SIG-M5 treated with dmso at 0.1 percent for 504 hours (cell line): ENCODE measurements around the gene KIF1B.
A peak's percentile ranks its signal among the peaks of the same experiment; 100 is the strongest.

Experiments
- DNase-seq: peaks from one replicate; lab custom pipeline; 2025; ENCODE audit not compliant: unreplicated experiment; lab: John Stamatoyannopoulos, UW

The KIF1B gene

GRCh38 chr1:10209905-10210810, at the start of gene KIF1B:
TSS of gene KIF1B (plus strand) at chr1:10210570. CDS start at chr1:10232329, 21,759 bp downstream.
- DNase-seq = peak; percentile 93

GRCh38 chr1:10160907-10161490, 49.4 kb upstream of the KIF1B start:
- no peak for DNase-seq

GRCh38 chr1:10161541-10162290, 48.7 kb upstream of the KIF1B start:
- no peak for DNase-seq

- no peak for DNase-seq
These were observed 41.4 kb upstream of the KIF1B start for GRCh38 chr1:10168912-10169514.

- DNase-seq = no peak
These were observed 40.2 kb upstream of the KIF1B start for GRCh38 chr1:10170239-10170574.

GRCh38 chr1:10171105-10171767, 39.1 kb upstream of the KIF1B start:
- DNase-seq = no peak

- no peak for DNase-seq
These were observed 38.2 kb upstream of the KIF1B start for GRCh38 chr1:10171995-10172669.

GRCh38 chr1:10173582-10173981, 36.8 kb upstream of the KIF1B start:
- no peak for DNase-seq

- no peak for DNase-seq
These were observed 32.5 kb upstream of the KIF1B start for GRCh38 chr1:10177876-10178275.

- no peak for DNase-seq
These were observed 31.6 kb upstream of the KIF1B start for GRCh38 chr1:10178597-10179405.

GRCh38 chr1:10179406-10180091, 30.8 kb upstream of the KIF1B start:
- DNase-seq = no peak

- DNase-seq = no peak
These were observed 29.2 kb upstream of the KIF1B start for GRCh38 chr1:10181154-10181553.

GRCh38 chr1:10185759-10186158, 24.6 kb upstream of the KIF1B start:
- no peak for DNase-seq

GRCh38 chr1:10186331-10187025, 23.9 kb upstream of the KIF1B start:
- DNase-seq = no peak

- DNase-seq = no peak
These were observed 23.4 kb upstream of the KIF1B start for GRCh38 chr1:10187026-10187334.

GRCh38 chr1:10188133-10188650, 22.2 kb upstream of the KIF1B start:
- no peak for DNase-seq

GRCh38 chr1:10189659-10190058, 20.7 kb upstream of the KIF1B start:
- DNase-seq = peak; percentile 11

GRCh38 chr1:10192263-10192662, 18.1 kb upstream of the KIF1B start:
- DNase-seq = no peak
